Pancreas (tissue), 10 donors: ENCODE results near the gene EXOC3. TPM values are rescaled to one million over a fixed set of nuclear protein-coding genes. Genes with fewer than 3 reads are reported as not detected.
A peak's percentile ranks its signal among the peaks of the same experiment; 100 is the strongest.

Source experiments
- ATAC-seq, 4 donors: fragments of 200-7000 bp; cut with Tn5 transposase; one replicate each; pipeline versions ENCODE4 v1.8.0 to v1.9.1; 2020; ENCODE audit warnings: mild to moderate bottlenecking in 4 of 4, moderate library complexity in 4 of 4
- DNase-seq, 6 donors: peaks; one replicate each; pipeline ENCODE4 v3.0.0-alpha.2; 2020
- FAIRE-seq: peaks from 2 replicates; lab custom pipeline; 2012; peaks lifted over from hg19 to GRCh38; lab: Jason Lieb, UNC
- H3K27ac ChIP-seq, 4 donors: fragments of 200-600 bp; sonication (generic); 1 replicate in 3 of 4; 2 replicates in 1 of 4; pipeline versions ENCODE4 v1.5.0 to v1.8.0; 2020
- H3K27me3 ChIP-seq, 4 donors: fragments of 200-600 bp; one replicate each; pipeline ENCODE4 v1.8.0; 2021
- H3K36me3 ChIP-seq, 3 donors: fragments of 200-600 bp; sonication (generic) in 1 of 3; one replicate each; pipeline versions ENCODE4 v1.5.0 to v1.8.0; 2020 to 2021
- H3K4me1 ChIP-seq, 3 donors: fragments of 200-600 bp; one replicate each; pipeline ENCODE4 v1.8.0; 2021
- H3K4me3 ChIP-seq, 4 donors: fragments of 200-600 bp; sonication (generic) in 2 of 4; one replicate each; pipeline versions ENCODE4 v1.5.0 to v1.8.0; 2020 to 2021
- H3K9me3 ChIP-seq, 4 donors: fragments of 200-600 bp; one replicate each; pipeline ENCODE4 v1.8.0; 2021
- WGBS, 2 donors: extraction: QIAGEN DNeasy Blood & Tissue Kit; methylation state at CpG; one replicate each; pipeline ENCODE4 v1.1.7; 2013; 5-methylcytosine and 5-hydroxymethylcytosine counted together
- intact Hi-C, 3 donors: fragments of 100-400 bp; cut with DNase I; formaldehyde crosslinking; loops; one replicate each; pipeline versions ENCODE4 v1.11.1 to v1.14.2; 2022
- polyA plus RNA-seq, 2 donors: library from polyadenylated mRNA; stranded (reverse); fragments of 200-250 nt; gene quantifications; one replicate each; pipeline ENCODE4 v1.2.3, GENCODE V29; 2013
- total RNA-seq, 6 donors: library from RNA; stranded (reverse); fragmentation: NEBNext Ultra II Directional in 4 of 6; extraction: Animal tissue kit (Norgen Biotek cat#: 25700) in 4 of 6; gene quantifications; one replicate each; pipeline versions ENCODE4 v1.2.1 to v1.2.4, GENCODE V29; 2021 to 2023
- TF ChIP-seq, protein P1 (sequence below), 4 donors: fragments of 200-600 bp; sonication (generic) in 3 of 4; IDR thresholded peaks; one replicate each; pipeline versions ENCODE4 v1.5.0 to v1.8.0; 2021; ENCODE audit warnings: antibody characterized with exemption in 4 of 4
- donor health status: healthy with polysubstance abuse.
- donor health status: DM: no; HTN: no; CAD: no; lungs with moderate emphysema.
- donor health status: DM: no; HTN: no; CAD: no.
- donor health status: control.
- donor health status: control.
- donor health status: Bipolar disorder and iron deficiency.
- donor health status: DM: yes; HTN: yes; CAD: no.
- donor health status: DM: no; HTN: no; CAD: no.
- donor health status: DM: no; HTN: no; CAD: no.
- donor health status: DM: yes; HTN: yes; CAD: no.

EXOC3 gene
- total and polyA plus RNA-seq, 8 donors = 24.5 to 71.8 (median 38.8) TPM

DNA sequence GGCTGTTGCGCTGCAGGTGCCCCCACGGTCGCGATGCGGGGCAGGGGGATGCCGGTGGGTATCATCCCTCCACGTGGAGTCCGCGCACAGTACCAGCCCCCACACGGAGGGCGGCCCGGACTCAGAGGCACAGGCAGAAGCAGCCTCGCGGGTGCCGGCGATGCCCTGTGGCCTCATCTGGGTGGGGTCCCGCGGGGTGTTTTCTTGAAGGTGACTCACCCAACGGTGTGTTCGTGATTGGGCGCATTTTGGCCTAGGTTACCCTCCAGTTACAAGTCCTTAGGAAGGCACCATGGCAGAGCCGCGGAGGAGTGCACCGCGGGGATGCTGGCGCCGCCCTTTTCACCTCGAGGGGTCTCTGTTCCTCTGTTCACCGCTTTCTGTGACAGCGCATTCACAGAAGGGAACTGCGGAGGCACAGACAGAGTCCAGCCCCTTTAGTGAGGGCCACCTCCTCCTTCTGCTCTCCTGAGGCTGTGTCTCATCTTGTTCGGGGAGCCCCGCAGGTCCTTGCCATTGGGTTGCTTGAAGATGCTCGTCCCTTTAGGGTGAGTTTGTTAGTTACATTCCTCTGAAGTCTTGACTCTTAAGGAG lies 21.6 kb upstream of the EXOC3 start:
- 80 to 84% methylated on average over 31 to 34 of the region's 34 CpGs for WGBS, 2 donors
- Histone ChIP-seq H3K4me3 (no peak overlapping the region), H3K4me1 (no peaks in the 10 kb centered on the region), H3K27ac (no peak overlapping the region), H3K27me3 (no peaks in the 10 kb centered on the region), H3K9me3 (no peaks in the 10 kb centered on the region), H3K36me3 (no peaks in the 10 kb centered on the region)
- ATAC-seq (no peak), DNase-seq (peak in 1 of 6 donors; percentile 57), FAIRE-seq (no peak)
- intact Hi-C loops = no loop called here
- TF ChIP-seq, protein P1, sequence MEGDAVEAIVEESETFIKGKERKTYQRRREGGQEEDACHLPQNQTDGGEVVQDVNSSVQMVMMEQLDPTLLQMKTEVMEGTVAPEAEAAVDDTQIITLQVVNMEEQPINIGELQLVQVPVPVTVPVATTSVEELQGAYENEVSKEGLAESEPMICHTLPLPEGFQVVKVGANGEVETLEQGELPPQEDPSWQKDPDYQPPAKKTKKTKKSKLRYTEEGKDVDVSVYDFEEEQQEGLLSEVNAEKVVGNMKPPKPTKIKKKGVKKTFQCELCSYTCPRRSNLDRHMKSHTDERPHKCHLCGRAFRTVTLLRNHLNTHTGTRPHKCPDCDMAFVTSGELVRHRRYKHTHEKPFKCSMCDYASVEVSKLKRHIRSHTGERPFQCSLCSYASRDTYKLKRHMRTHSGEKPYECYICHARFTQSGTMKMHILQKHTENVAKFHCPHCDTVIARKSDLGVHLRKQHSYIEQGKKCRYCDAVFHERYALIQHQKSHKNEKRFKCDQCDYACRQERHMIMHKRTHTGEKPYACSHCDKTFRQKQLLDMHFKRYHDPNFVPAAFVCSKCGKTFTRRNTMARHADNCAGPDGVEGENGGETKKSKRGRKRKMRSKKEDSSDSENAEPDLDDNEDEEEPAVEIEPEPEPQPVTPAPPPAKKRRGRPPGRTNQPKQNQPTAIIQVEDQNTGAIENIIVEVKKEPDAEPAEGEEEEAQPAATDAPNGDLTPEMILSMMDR (IDR thresholded peaks at IDR 0.05) = no peak

DNA sequence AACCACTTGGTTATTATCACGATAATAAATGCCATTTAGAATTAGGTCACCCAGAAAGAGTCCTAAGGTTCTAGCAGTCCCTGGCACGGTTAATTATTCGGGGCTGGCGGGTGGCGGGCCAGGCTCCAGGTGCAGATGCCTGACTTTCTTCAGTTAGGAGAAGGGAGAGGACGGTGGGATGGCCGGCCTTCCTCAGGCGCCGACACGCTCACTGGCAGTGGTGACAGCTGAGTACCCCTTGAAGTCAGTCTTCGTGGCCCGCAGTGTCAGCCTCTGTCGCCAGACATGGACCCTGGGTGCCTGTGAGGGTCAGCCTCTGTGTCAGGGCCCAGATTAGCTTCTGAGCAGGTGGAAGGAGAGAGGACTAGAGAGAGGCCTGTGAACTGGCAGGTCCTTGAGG lies 21.1 kb upstream of the EXOC3 start:
- intact Hi-C loops = no loop called here
- 85 to 86% methylated on average over 13 of the region's 13 CpGs for WGBS, 2 donors

DNA sequence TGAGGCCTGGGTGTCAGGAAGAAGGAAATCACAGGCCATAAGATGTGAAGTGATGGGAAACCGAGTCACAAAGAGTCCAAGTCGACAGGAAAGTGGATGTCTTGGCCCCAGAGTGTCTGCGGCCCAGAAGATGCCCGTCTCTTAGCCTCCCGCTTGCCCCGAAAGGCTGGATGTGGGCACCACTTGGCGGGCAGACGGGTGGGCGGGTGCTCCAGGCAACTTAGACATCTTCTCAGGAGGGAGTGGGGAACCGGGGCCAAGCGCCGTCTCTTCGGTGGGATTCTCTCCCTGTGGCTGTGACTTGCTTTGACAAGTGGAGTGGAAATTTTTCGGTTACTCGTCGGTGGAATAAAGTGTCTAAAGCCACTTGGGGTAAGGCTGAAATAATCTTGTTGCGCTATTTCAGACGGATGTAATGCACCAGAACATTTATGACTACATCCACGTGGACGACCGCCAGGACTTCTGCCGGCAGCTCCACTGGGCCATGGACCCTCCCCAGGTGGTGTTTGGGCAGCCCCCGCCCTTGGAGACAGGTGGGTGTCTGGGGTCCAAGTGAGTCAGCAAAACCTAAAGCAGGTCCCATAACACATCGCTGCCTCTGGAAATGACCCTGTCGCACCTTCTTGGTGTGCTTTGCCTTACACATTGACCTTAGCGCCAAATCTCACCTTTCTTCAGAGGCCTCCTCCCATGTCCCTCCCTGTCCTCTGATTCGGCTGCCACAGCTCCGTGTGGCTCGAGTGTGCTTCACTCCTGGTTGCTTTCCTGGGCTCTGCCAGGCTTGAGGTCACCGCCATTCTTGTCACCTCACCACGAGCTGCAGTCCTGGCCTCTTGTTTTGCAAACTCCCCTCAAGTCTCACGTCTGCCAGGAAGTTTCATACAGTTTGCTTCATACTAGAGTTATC lies 20.4 kb upstream of the EXOC3 start:
- ATAC-seq (no peak), DNase-seq (peak in 1 of 6 donors; percentile 30), FAIRE-seq (no peak)
- WGBS, 2 donors = 76 to 80% methylated on average over 32 of the region's 32 CpGs
- H3K27me3 ChIP-seq = no peaks in the 10 kb centered on the region
- no peak overlapping the region for H3K27ac ChIP-seq
- no peaks in the 10 kb centered on the region for H3K4me1 ChIP-seq
- no peak overlapping the region for H3K4me3 ChIP-seq
- no peaks in the 10 kb centered on the region for H3K36me3 ChIP-seq
- intact Hi-C loops = no loop called here
- no peaks in the 10 kb centered on the region for H3K9me3 ChIP-seq
- TF ChIP-seq, protein P1 (IDR thresholded peaks at IDR 0.05) = no peak

More for the DNA sequence above, 21.1 kb upstream of the EXOC3 start:
- H3K4me3 ChIP-seq = no peak overlapping the region
- peak in 1 of 6 donors; percentile 54 for DNase-seq
- no peak for FAIRE-seq
- no peak overlapping the region for H3K27ac ChIP-seq
- no peaks in the 10 kb centered on the region for H3K9me3 ChIP-seq
- H3K4me1 ChIP-seq = no peaks in the 10 kb centered on the region
- TF ChIP-seq, protein P1 (IDR thresholded peaks at IDR 0.05) = no peak
- H3K27me3 ChIP-seq = no peaks in the 10 kb centered on the region
- ATAC-seq = no peak
- no peaks in the 10 kb centered on the region for H3K36me3 ChIP-seq

DNA sequence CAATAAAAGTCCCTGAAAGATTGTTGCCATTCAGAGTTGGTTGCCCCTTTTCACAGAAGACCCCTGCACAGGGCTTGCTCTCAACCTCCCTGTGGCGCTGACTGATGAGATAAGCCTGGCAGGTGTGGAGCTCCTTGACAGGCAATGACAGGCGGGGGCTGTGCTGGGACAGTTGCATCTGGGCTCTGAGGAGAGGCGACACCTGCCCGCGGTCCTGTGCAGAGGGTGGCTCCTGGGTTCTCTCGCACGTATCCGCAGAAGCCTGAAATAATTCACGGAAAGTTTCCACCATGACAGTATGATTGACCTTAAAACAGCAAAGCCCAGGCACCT lies 19.8 kb upstream of the EXOC3 start:
- ATAC-seq (no peak), FAIRE-seq (no peak), DNase-seq (peak in 1 of 6 donors; percentile 39)
- Histone ChIP-seq H3K27me3 (no peaks in the 10 kb centered on the region), H3K36me3 (no peaks in the 10 kb centered on the region), H3K9me3 (no peaks in the 10 kb centered on the region), H3K4me3 (no peak overlapping the region), H3K27ac (no peak overlapping the region), H3K4me1 (no peaks in the 10 kb centered on the region)
- WGBS, 2 donors = 62 to 74% methylated on average over 9 of the region's 9 CpGs
- intact Hi-C loops = no loop called here
- TF ChIP-seq, protein P1 (IDR thresholded peaks at IDR 0.05) = no peak
